HCT116 (cell line): ENCODE data around the gene DLG2. TPM values are rescaled to one million over a fixed set of nuclear protein-coding genes. Genes with fewer than 3 reads are reported as not detected.

Experiments
- ATAC-seq: fragments of 200-7000 bp; cut with Tn5 transposase; 2 replicates; pipeline ENCODE4 v1.9.1; 2020; ENCODE audit warnings: mild to moderate bottlenecking, moderate library complexity
- BruUV-seq: library from RNA; stranded (reverse); fragments of 400-500 nt; replicated peaks from 2 replicates; lab custom pipeline; 2021; lab: Mats Ljungman, UMichigan
- CTCF ChIA-PET: fragments of 300-600 bp; sonication (Branson Sonifier 250); formaldehyde crosslinking; loops from one replicate; lab custom pipeline; 2021; ENCODE audit warnings: antibody characterized with exemption; lab: Charles Lee
- POLR2A ChIA-PET: fragments of 300-600, 350-600 bp; sonication (Branson Sonifier 250); formaldehyde crosslinking; loops from one replicate; lab custom pipeline; 2021; ENCODE audit warnings: antibody characterized with exemption; lab: Charles Lee
- RAD21 ChIA-PET, 2 experiments: fragments of 300-600 bp; sonication (Branson Sonifier 250); formaldehyde crosslinking; loops; one replicate each; lab custom pipeline; 2023; ENCODE audit warnings: low total read pairs in 2 of 2; ENCODE audit not compliant: uncharacterized antibody in 2 of 2, unreplicated experiment in 2 of 2, low non-redundant PET in 1 of 2; lab: Charles Lee
- DNase-seq: peaks from one replicate; pipeline ENCODE4 v3.0.0-alpha.2; 2010; ENCODE audit warnings: low read depth, low spot score
- H2AFZ ChIP-seq: fragments of 200-600 bp; shearing (Covaris generic), sonication (generic); 2 replicates; pipeline ENCODE4 v1.6.1; 2017; ENCODE audit warnings: low read depth, mixed run types, mixed read lengths, antibody characterized with exemption, low read length; ENCODE audit not compliant: poor library complexity, severe bottlenecking
- H3K27ac ChIP-seq: 2 replicates; pipeline ENCODE4 v1.5.1; 2012; ENCODE audit warnings: low read depth, low read length
- H3K27me3 ChIP-seq: fragments of 200-600 bp; sonication (generic); 2 replicates; pipeline ENCODE4 v1.6.1; 2016; ENCODE audit warnings: mixed run types, low read length, mixed read lengths; ENCODE audit not compliant: insufficient read depth
- H3K36me3 ChIP-seq, 2 experiments: fragments of 200-500 bp in 1 of 2; fragments of 200-600 bp in 1 of 2; sonication (Bioruptor generic) in 1 of 2; sonication (generic) in 1 of 2; 2 replicates each; pipeline versions ENCODE4 v1.5.1 to v1.6.1; 2014 to 2016; ENCODE audit warnings: low read length in 2 of 2, inconsistent platforms in 1 of 2, mixed read lengths in 1 of 2, mixed run types in 1 of 2; ENCODE audit not compliant: insufficient read depth in 2 of 2, control insufficient read depth in 1 of 2
- H3K4me1 ChIP-seq, 2 experiments: fragments of 200-600 bp in 1 of 2; sonication (generic) in 1 of 2; 2 replicates each; pipeline versions ENCODE4 v1.5.1 to v1.6.1; 2012 to 2017; ENCODE audit warnings: low read length in 2 of 2, inconsistent platforms in 1 of 2, mild to moderate bottlenecking in 1 of 2, mixed read lengths in 1 of 2, mixed run types in 1 of 2, moderate library complexity in 1 of 2; ENCODE audit not compliant: insufficient read depth in 2 of 2, control insufficient read depth in 1 of 2
- H3K4me2 ChIP-seq: fragments of 200-600 bp; sonication (generic); 2 replicates; pipeline ENCODE4 v1.6.1; 2017; ENCODE audit warnings: mixed run types, low read length, mixed read lengths
- H3K4me3 ChIP-seq, 2 experiments: fragments of 200-600 bp in 1 of 2; sonication (generic) in 1 of 2; replicated peaks in 1 of 2; 2 replicates each; pipeline ENCODE4 v1.5.1; 2011 to 2016; ENCODE audit warnings: low read length in 2 of 2, control low read depth in 1 of 2, low read depth in 1 of 2, mild to moderate bottlenecking in 1 of 2, mixed read lengths in 1 of 2, mixed run types in 1 of 2
- H3K79me2 ChIP-seq: fragments of 200-600 bp; sonication (generic); 2 replicates; pipeline ENCODE4 v1.6.1; 2017; ENCODE audit warnings: mild to moderate bottlenecking, mixed run types, low read length, moderate library complexity, mixed read lengths; ENCODE audit not compliant: insufficient read depth
- H3K9ac ChIP-seq: fragments of 200-600 bp; sonication (generic); 2 replicates; pipeline ENCODE4 v1.6.1; 2016; ENCODE audit warnings: low read length, mixed read lengths
- H3K9me2 ChIP-seq: fragments of 200-600 bp; sonication (generic), shearing (Covaris generic); 2 replicates; pipeline ENCODE4 v1.6.1; 2017; ENCODE audit warnings: mixed run types, mild to moderate bottlenecking, moderate library complexity; ENCODE audit not compliant: insufficient read depth
- H3K9me3 ChIP-seq, 2 experiments: fragments of 200-500 bp in 1 of 2; fragments of 200-600 bp in 1 of 2; sonication (Bioruptor generic) in 1 of 2; sonication (generic) in 1 of 2; 2 replicates each; pipeline ENCODE4 v1.6.1; 2014 to 2017; ENCODE audit warnings: low read length in 2 of 2, mixed read lengths in 2 of 2, inconsistent platforms in 1 of 2, low read depth in 1 of 2, mild to moderate bottlenecking in 1 of 2, mixed run types in 1 of 2, moderate library complexity in 1 of 2; ENCODE audit not compliant: control insufficient read depth in 1 of 2, insufficient read depth in 1 of 2
- H4K20me1 ChIP-seq: fragments of 200-600 bp; sonication (generic), shearing (Covaris generic); 2 replicates; pipeline ENCODE4 v1.6.1; 2017; ENCODE audit warnings: mixed run types, mild to moderate bottlenecking, moderate library complexity; ENCODE audit not compliant: insufficient read depth
- CBX3 ChIP-seq: IDR thresholded peaks from 2 replicates; pipeline ENCODE4 v1.6.1; 2012; ENCODE audit warnings: low read depth
- EGR1 ChIP-seq: IDR thresholded peaks from 2 replicates; pipeline ENCODE4 v1.6.1; 2012; ENCODE audit warnings: low read depth
- ELF1 ChIP-seq: IDR thresholded peaks from 2 replicates; pipeline ENCODE4 v1.6.1; 2012; ENCODE audit warnings: low read depth, borderline replicate concordance
- EZH2 ChIP-seq: fragments of 200-600 bp; sonication (generic); IDR thresholded peaks from 2 replicates; pipeline ENCODE4 v1.6.1; 2017; ENCODE audit warnings: antibody characterized with exemption, mixed run types
- POLR2A ChIP-seq: IDR thresholded peaks from 2 replicates; pipeline ENCODE4 v1.7.0; 2011; ENCODE audit warnings: borderline replicate concordance; ENCODE audit not compliant: insufficient read depth, insufficient read length; ENCODE audit errors: extremely low read depth
- SRF ChIP-seq: IDR thresholded peaks from 2 replicates; pipeline ENCODE4 v1.6.1; 2012; ENCODE audit warnings: low read depth
- ZFX ChIP-seq: fragments of 450-650 bp; IDR thresholded peaks from 2 replicates; pipeline ENCODE4 v1.6.1; 2017
- intact Hi-C: fragments of 100-400 bp; cut with micrococcal nuclease; formaldehyde crosslinking; loops from 2 replicates; pipeline ENCODE4 v1.10.0; 2022
- total RNA-seq: library from RNA; stranded (reverse); gene quantifications from one replicate; pipeline ENCODE4 v1.2.1, GENCODE V29; 2021; ENCODE audit not compliant: unreplicated experiment
- TF ChIP-seq, protein P1 (sequence below): IDR thresholded peaks from 2 replicates; pipeline ENCODE4 v1.6.1; 2012; ENCODE audit warnings: low read depth
- TF ChIP-seq, protein P2 (sequence below), 3 experiments: fragments of 200-600 bp in 1 of 3; sonication (generic) in 1 of 3; IDR thresholded peaks in 2 of 3; conservative IDR thresholded peaks in 1 of 3; 2 replicates each; pipeline ENCODE4 v1.5.1; 2012 to 2017; ENCODE audit warnings: low read depth in 2 of 3, low read length in 2 of 3, antibody characterized with exemption in 1 of 3, borderline replicate concordance in 1 of 3, control low read depth in 1 of 3, mild to moderate bottlenecking in 1 of 3, mixed read lengths in 1 of 3, mixed run types in 1 of 3, moderate library complexity in 1 of 3; ENCODE audit not compliant: insufficient read depth in 1 of 3
- TF ChIP-seq, protein P3 (sequence below): IDR thresholded peaks from 2 replicates; pipeline ENCODE4 v1.6.1; 2012

Gene DLG2
- total RNA-seq, 1 experiment from 2014 or later: 2.4 TPM

DNA sequence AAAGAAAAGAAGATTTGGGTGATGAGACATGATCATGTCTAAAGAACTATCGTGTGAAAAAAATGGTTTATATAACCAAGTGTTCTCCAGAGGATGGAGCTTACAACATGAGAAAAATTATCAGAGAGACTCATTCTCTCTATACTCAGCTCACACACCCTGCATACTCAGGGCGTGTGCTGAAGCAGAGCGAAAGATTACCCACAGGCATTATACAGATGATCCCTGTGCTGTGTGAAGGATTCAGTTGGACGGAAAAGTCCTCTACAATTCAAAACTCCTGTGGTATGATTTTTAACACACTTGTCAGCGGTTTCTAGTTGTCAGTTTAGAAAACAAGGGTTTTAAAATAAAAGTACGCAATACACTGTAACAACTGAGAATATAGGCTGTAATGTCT is 267.3 kb downstream of the DLG2 start:
- Histone ChIP-seq H3K36me3 (no peaks in the 10 kb centered on the region), H3K9me2 (no peaks in the 10 kb centered on the region), H3K4me3 (no peak overlapping the region), H3K9me3 (no peaks in the 10 kb centered on the region), H3K9ac (no peak overlapping the region), H3K79me2 (no peaks in the 10 kb centered on the region), H3K27ac (no peak overlapping the region), H3K27me3 (peaks cover 22% of the 10 kb centered on the region; the same call in 1 of the 2 replicates), H3K4me1 (no peaks in the 10 kb centered on the region), H4K20me1 (no peaks in the 10 kb centered on the region), H3K4me2 (no peak overlapping the region), H2AFZ (no peak overlapping the region)
- ChIA-PET RAD21 (no interaction called here), CTCF (no interaction called here), POLR2A (no interaction called here)
- TF ChIP-seq ZFX: no peak
- no peak for TF ChIP-seq SRF
- no peak for TF ChIP-seq EZH2
- no peak for TF ChIP-seq ELF1
- no peak for TF ChIP-seq CBX3
- intact Hi-C loops: no loop called here
- ATAC-seq: no peak
- DNase-seq: no peak
- BruUV-seq: no TSS peak

DNA sequence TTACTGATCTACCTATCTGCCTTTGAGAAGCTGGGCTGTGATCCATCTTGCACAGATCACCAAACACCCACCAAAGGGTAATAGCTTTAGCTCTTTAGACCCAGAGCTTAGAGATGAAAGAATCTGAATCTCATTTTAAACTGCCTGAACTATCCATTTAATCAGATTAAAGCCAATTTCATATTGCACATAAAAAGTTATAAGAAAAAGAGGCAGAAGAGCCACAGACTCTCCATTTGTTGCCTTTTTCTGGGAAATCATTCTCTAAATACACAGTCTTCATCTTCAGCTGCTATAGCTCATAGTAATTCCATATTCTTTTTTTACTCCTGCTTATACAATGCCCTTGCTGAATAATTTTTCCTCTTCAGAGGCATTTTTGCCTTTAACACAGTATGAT is 271.2 kb downstream of the DLG2 start:
- intact Hi-C loops: no loop called here

More for the DNA sequence above, 271.2 kb downstream of the DLG2 start:
- H4K20me1 ChIP-seq: no peaks in the 10 kb centered on the region
- H3K79me2 ChIP-seq: no peaks in the 10 kb centered on the region
- H3K4me1 ChIP-seq: no peaks in the 10 kb centered on the region
- BruUV-seq: no TSS peak
- no peak for DNase-seq
- no peak overlapping the region for H3K27ac ChIP-seq
- H3K4me3 ChIP-seq: no peak overlapping the region
- H3K4me2 ChIP-seq: no peak overlapping the region
- no peaks in the 10 kb centered on the region; a peak in 1 of 4 replicates for H3K36me3 ChIP-seq
- ChIA-PET CTCF (no interaction called here), RAD21 (no interaction called here), POLR2A (no interaction called here)
- no peak overlapping the region for H3K9ac ChIP-seq
- H3K9me3 ChIP-seq: no peaks in the 10 kb centered on the region
- ATAC-seq: no peak
- TF ChIP-seq, protein P1, sequence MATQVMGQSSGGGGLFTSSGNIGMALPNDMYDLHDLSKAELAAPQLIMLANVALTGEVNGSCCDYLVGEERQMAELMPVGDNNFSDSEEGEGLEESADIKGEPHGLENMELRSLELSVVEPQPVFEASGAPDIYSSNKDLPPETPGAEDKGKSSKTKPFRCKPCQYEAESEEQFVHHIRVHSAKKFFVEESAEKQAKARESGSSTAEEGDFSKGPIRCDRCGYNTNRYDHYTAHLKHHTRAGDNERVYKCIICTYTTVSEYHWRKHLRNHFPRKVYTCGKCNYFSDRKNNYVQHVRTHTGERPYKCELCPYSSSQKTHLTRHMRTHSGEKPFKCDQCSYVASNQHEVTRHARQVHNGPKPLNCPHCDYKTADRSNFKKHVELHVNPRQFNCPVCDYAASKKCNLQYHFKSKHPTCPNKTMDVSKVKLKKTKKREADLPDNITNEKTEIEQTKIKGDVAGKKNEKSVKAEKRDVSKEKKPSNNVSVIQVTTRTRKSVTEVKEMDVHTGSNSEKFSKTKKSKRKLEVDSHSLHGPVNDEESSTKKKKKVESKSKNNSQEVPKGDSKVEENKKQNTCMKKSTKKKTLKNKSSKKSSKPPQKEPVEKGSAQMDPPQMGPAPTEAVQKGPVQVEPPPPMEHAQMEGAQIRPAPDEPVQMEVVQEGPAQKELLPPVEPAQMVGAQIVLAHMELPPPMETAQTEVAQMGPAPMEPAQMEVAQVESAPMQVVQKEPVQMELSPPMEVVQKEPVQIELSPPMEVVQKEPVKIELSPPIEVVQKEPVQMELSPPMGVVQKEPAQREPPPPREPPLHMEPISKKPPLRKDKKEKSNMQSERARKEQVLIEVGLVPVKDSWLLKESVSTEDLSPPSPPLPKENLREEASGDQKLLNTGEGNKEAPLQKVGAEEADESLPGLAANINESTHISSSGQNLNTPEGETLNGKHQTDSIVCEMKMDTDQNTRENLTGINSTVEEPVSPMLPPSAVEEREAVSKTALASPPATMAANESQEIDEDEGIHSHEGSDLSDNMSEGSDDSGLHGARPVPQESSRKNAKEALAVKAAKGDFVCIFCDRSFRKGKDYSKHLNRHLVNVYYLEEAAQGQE: no peak
- TF ChIP-seq, protein P2, sequence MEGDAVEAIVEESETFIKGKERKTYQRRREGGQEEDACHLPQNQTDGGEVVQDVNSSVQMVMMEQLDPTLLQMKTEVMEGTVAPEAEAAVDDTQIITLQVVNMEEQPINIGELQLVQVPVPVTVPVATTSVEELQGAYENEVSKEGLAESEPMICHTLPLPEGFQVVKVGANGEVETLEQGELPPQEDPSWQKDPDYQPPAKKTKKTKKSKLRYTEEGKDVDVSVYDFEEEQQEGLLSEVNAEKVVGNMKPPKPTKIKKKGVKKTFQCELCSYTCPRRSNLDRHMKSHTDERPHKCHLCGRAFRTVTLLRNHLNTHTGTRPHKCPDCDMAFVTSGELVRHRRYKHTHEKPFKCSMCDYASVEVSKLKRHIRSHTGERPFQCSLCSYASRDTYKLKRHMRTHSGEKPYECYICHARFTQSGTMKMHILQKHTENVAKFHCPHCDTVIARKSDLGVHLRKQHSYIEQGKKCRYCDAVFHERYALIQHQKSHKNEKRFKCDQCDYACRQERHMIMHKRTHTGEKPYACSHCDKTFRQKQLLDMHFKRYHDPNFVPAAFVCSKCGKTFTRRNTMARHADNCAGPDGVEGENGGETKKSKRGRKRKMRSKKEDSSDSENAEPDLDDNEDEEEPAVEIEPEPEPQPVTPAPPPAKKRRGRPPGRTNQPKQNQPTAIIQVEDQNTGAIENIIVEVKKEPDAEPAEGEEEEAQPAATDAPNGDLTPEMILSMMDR (IDR thresholded peaks at IDR 0.05 in 2 of 3, conservative IDR thresholded peaks at IDR 0.05 in 1 of 3; ENCODE audit: borderline replicate concordance in 1 of 3, insufficient read depth in 1 of 3, low read depth in 2 of 3, low read length in 2 of 3): no peak
- TF ChIP-seq, protein P3, sequence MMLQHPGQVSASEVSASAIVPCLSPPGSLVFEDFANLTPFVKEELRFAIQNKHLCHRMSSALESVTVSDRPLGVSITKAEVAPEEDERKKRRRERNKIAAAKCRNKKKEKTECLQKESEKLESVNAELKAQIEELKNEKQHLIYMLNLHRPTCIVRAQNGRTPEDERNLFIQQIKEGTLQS: no peak
- no peak for TF ChIP-seq ELF1
- TF ChIP-seq POLR2A: no peak
- no peak for TF ChIP-seq EGR1
- TF ChIP-seq, all 23 proteins: peak for 0
- H3K27me3 ChIP-seq: peaks cover 22% of the 10 kb centered on the region; the same call in 1 of the 2 replicates
- no peaks in the 10 kb centered on the region for H3K9me2 ChIP-seq
- no peak overlapping the region for H2AFZ ChIP-seq
